RWPE2 (cell line): ENCODE results near the gene SCFD2.

Experiments used
- ATAC-seq: fragments of 200-7000 bp; cut with Tn5 transposase; 3 replicates; pipeline ENCODE4 v1.9.1; 2021; ENCODE audit warnings: low read depth
- DNase-seq: peaks from one replicate; pipeline ENCODE4 v3.0.0-alpha.2; 2020; ENCODE audit warnings: low spot score
- H3K27ac ChIP-seq: fragments of 450-650 bp; 2 replicates; pipeline ENCODE4 v1.5.1; 2017; ENCODE audit warnings: mild to moderate bottlenecking; ENCODE audit not compliant: poor library complexity, severe bottlenecking
- H3K27me3 ChIP-seq: fragments of 250-450 bp; sonication (Bioruptor Pico); 2 replicates; pipeline ENCODE4 v1.5.1; 2021; ENCODE audit warnings: mild to moderate bottlenecking, moderate library complexity; ENCODE audit not compliant: insufficient read depth, poor library complexity, severe bottlenecking
- H3K36me3 ChIP-seq: fragments of 250-450 bp; sonication (Bioruptor Pico); 2 replicates; pipeline ENCODE4 v1.5.1; 2020; ENCODE audit warnings: low read depth, mild to moderate bottlenecking, moderate library complexity
- H3K4me1 ChIP-seq: fragments of 250-450 bp; sonication (Bioruptor Pico); 2 replicates; pipeline ENCODE4 v1.5.1; 2021; ENCODE audit warnings: mild to moderate bottlenecking, moderate library complexity; ENCODE audit not compliant: insufficient read depth, poor library complexity, severe bottlenecking
- H3K4me3 ChIP-seq: fragments of 250-450 bp; sonication (Bioruptor Pico); 2 replicates; pipeline ENCODE4 v1.5.1; 2021; ENCODE audit warnings: mild to moderate bottlenecking, moderate library complexity; ENCODE audit not compliant: severe bottlenecking
- H3K9me3 ChIP-seq: fragments of 250-450 bp; sonication (Bioruptor Pico); 2 replicates; pipeline ENCODE4 v1.5.1; 2021; ENCODE audit warnings: mild to moderate bottlenecking, moderate library complexity; ENCODE audit not compliant: severe bottlenecking
- CTCF ChIP-seq: fragments of 450-650 bp; IDR thresholded peaks from one replicate; pipeline ENCODE4 v1.5.1; 2017; ENCODE audit warnings: mild to moderate bottlenecking, moderate library complexity; ENCODE audit not compliant: poor library complexity, severe bottlenecking

The SCFD2 gene

GRCh38 chr4:52982255-52982945 is 383.5 kb downstream of the SCFD2 start:
- peak; percentile 68 for TF ChIP-seq CTCF
- Histone ChIP-seq H3K27ac (no peak overlapping the region), H3K36me3 (no peaks in the 10 kb centered on the region), H3K9me3 (no peaks in the 10 kb centered on the region), H3K4me1 (no peaks in the 10 kb centered on the region), H3K27me3 (no peaks in the 10 kb centered on the region), H3K4me3 (no peak overlapping the region)
- ATAC-seq: peak; percentile 69
- DNase-seq: no peak

- no peaks in the 10 kb centered on the region for H3K36me3 ChIP-seq
- no peak for TF ChIP-seq CTCF
- H3K4me1 ChIP-seq: no peaks in the 10 kb centered on the region
- H3K27me3 ChIP-seq: no peaks in the 10 kb centered on the region
- no peaks in the 10 kb centered on the region for H3K9me3 ChIP-seq
- no peak overlapping the region for H3K27ac ChIP-seq
- ATAC-seq: no peak
- no peak overlapping the region for H3K4me3 ChIP-seq
- no peak for DNase-seq
Measured at GRCh38 chr4:52979821-52980590, 385.9 kb downstream of the SCFD2 start.

GRCh38 chr4:52979020-52979419 is 386.8 kb downstream of the SCFD2 start:
- ATAC-seq (no peak), DNase-seq (no peak)
- H3K4me3 ChIP-seq: no peak overlapping the region

GRCh38 chr4:52977252-52977651 is 388.6 kb downstream of the SCFD2 start:
- no peak for TF ChIP-seq CTCF
- H3K27ac ChIP-seq: no peak overlapping the region

More at GRCh38 chr4:52979020-52979419, 386.8 kb downstream of the SCFD2 start:
- H3K4me1 ChIP-seq: no peaks in the 10 kb centered on the region
- H3K9me3 ChIP-seq: no peaks in the 10 kb centered on the region
- no peaks in the 10 kb centered on the region for H3K36me3 ChIP-seq
- TF ChIP-seq CTCF: no peak
- no peaks in the 10 kb centered on the region for H3K27me3 ChIP-seq
- no peak overlapping the region for H3K27ac ChIP-seq

More at GRCh38 chr4:52977252-52977651, 388.6 kb downstream of the SCFD2 start:
- Histone ChIP-seq H3K36me3 (no peaks in the 10 kb centered on the region), H3K4me1 (no peaks in the 10 kb centered on the region), H3K4me3 (no peak overlapping the region), H3K9me3 (no peaks in the 10 kb centered on the region), H3K27me3 (no peaks in the 10 kb centered on the region)
- ATAC-seq (no peak), DNase-seq (no peak)
